ENCODE measurements around the gene KLK11. TPM values are rescaled to one million over a fixed set of nuclear protein-coding genes. Genes with fewer than 3 reads are reported as not detected.

Gene KLK11
- polyA plus RNA-seq, 3 donors: not detected

- Mint-ChIP-seq H3K4me3 (peak overlapping the region; percentile 69 to 95), H3K9me3 (peaks cover 6 to 23% (median 17%) of the 10 kb centered on the region in 7 donors), H3K27ac (peak overlapping the region in 1 of 7 donors; percentile 57), H3K4me1 (peaks cover 34% of the 10 kb centered on the region), H3K36me3 (peaks cover 0 to 12% of the 10 kb centered on the region in 2 donors), H3K27me3 (ENCODE audit: low read depth in 3 of 3) (peaks cover 63 to 73% (median 65%) of the 10 kb centered on the region in 3 donors)
- Histone ChIP-seq H4K20me1 (ENCODE audit: insufficient read depth, low read length) (no peaks in the 10 kb centered on the region), H3K4me3 (replicated peaks in 1 of 3; ENCODE audit: low read depth in 2 of 3, low read length in 3 of 3) (no peak overlapping the region), H3K9ac (ENCODE audit: insufficient read depth, low read length, poor library complexity, severe bottlenecking) (no peak overlapping the region), H3K79me2 (ENCODE audit: insufficient read depth, low read length) (no peaks in the 10 kb centered on the region), H3K36me3 (replicated peaks in 1 of 2; ENCODE audit: control insufficient read depth in 1 of 2, insufficient read depth in 2 of 2, low read length in 2 of 2) (no peaks in the 10 kb centered on the region), H2AFZ (ENCODE audit: insufficient read depth, low read depth, low read length, poor library complexity, severe bottlenecking) (peak overlapping the region; percentile 17), H3K4me1 (ENCODE audit: control insufficient read depth in 1 of 2, insufficient read depth in 2 of 2, low read length in 2 of 2) (peaks cover 24 to 26% of the 10 kb centered on the region in 2 donors), H3K27me3 (ENCODE audit: control insufficient read depth in 2 of 2, insufficient read depth in 2 of 2, low read length in 2 of 2) (peaks cover 19 to 53% of the 10 kb centered on the region in 2 donors), H3K9me3 (replicated peaks in 1 of 2; ENCODE audit: control insufficient read depth in 1 of 2, insufficient read depth in 1 of 2, low read length in 2 of 2) (peaks cover 0 to 28% of the 10 kb centered on the region in 2 donors), H3K4me2 (replicated peaks; ENCODE audit: extremely low read depth, low read length, poor library complexity, severe bottlenecking) (no peak overlapping the region), H3K27ac (ENCODE audit: low read depth in 1 of 2, low read length in 2 of 2) (no peak overlapping the region)
- intact Hi-C loops (cut with micrococcal nuclease): loop anchor here in 1 of 2 donors (5.0 kb wide), 1 partner anchor 155 kb away; no protein-coding TSS in a partner anchor
- DNase-seq: peak in 2 of 3 donors; percentile 12 to 39
- WGBS (ENCODE audit: insufficient coverage): 2% methylated on average over 57 of the region's 68 CpGs
- TF ChIP-seq, protein P1, sequence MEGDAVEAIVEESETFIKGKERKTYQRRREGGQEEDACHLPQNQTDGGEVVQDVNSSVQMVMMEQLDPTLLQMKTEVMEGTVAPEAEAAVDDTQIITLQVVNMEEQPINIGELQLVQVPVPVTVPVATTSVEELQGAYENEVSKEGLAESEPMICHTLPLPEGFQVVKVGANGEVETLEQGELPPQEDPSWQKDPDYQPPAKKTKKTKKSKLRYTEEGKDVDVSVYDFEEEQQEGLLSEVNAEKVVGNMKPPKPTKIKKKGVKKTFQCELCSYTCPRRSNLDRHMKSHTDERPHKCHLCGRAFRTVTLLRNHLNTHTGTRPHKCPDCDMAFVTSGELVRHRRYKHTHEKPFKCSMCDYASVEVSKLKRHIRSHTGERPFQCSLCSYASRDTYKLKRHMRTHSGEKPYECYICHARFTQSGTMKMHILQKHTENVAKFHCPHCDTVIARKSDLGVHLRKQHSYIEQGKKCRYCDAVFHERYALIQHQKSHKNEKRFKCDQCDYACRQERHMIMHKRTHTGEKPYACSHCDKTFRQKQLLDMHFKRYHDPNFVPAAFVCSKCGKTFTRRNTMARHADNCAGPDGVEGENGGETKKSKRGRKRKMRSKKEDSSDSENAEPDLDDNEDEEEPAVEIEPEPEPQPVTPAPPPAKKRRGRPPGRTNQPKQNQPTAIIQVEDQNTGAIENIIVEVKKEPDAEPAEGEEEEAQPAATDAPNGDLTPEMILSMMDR (IDR thresholded peaks at IDR 0.05): peak; percentile 73
Measured at GRCh38 chr19:51016798-51017683, 9.4 kb downstream of the KLK11 start.

- H3K36me3 ChIP-seq (replicated peaks in 1 of 2; ENCODE audit: control insufficient read depth in 1 of 2, insufficient read depth in 2 of 2, low read length in 2 of 2): no peaks in the 10 kb centered on the region
- H3K27ac Mint-ChIP-seq: no peak overlapping the region
- no peak for DNase-seq
- H3K4me3 ChIP-seq (replicated peaks in 1 of 3; ENCODE audit: low read depth in 2 of 3, low read length in 3 of 3): no peak overlapping the region
- H3K9me3 ChIP-seq (replicated peaks in 1 of 2; ENCODE audit: control insufficient read depth in 1 of 2, insufficient read depth in 1 of 2, low read length in 2 of 2): peaks cover 0 to 28% of the 10 kb centered on the region in 2 donors
- H3K9ac ChIP-seq (ENCODE audit: insufficient read depth, low read length, poor library complexity, severe bottlenecking): no peak overlapping the region
- H3K4me1 Mint-ChIP-seq: peaks cover 32% of the 10 kb centered on the region
- H4K20me1 ChIP-seq (ENCODE audit: insufficient read depth, low read length): no peaks in the 10 kb centered on the region
- 88% methylated on average over 17 of the region's 19 CpGs for WGBS (ENCODE audit: insufficient coverage)
- no peaks in the 10 kb centered on the region for H3K79me2 ChIP-seq (ENCODE audit: insufficient read depth, low read length)
- H3K4me1 ChIP-seq (ENCODE audit: control insufficient read depth in 1 of 2, insufficient read depth in 2 of 2, low read length in 2 of 2): peaks cover 24 to 26% of the 10 kb centered on the region in 2 donors
- H3K4me3 Mint-ChIP-seq: peak overlapping the region in 1 of 2 donors; percentile 64
- intact Hi-C loops (cut with micrococcal nuclease): loop anchor here in 1 of 2 donors (5.0 kb wide), 1 partner anchor 157 kb away; no protein-coding TSS in a partner anchor
- no peak overlapping the region for H3K27ac ChIP-seq (ENCODE audit: low read depth in 1 of 2, low read length in 2 of 2)
- H3K9me3 Mint-ChIP-seq: peaks cover 6 to 23% (median 17%) of the 10 kb centered on the region in 7 donors
- H3K4me2 ChIP-seq (replicated peaks; ENCODE audit: extremely low read depth, low read length, poor library complexity, severe bottlenecking): no peak overlapping the region
- H3K27me3 ChIP-seq (ENCODE audit: control insufficient read depth in 2 of 2, insufficient read depth in 2 of 2, low read length in 2 of 2): peaks cover 19 to 53% of the 10 kb centered on the region in 2 donors
- peaks cover 0 to 12% of the 10 kb centered on the region in 2 donors for H3K36me3 Mint-ChIP-seq
- H2AFZ ChIP-seq (ENCODE audit: insufficient read depth, low read depth, low read length, poor library complexity, severe bottlenecking): no peak overlapping the region
- TF ChIP-seq, protein P1 (IDR thresholded peaks at IDR 0.05): no peak
- peaks cover 65 to 75% (median 69%) of the 10 kb centered on the region in 3 donors for H3K27me3 Mint-ChIP-seq (ENCODE audit: low read depth in 3 of 3)
Measured at GRCh38 chr19:51015691-51016267, 10.6 kb downstream of the KLK11 start.
